ENCODE results near the gene LTBP2.

LTBP2 gene

GRCh38 chr14:74515891-74516412 lies 96.1 kb downstream of the LTBP2 start:
- Mint-ChIP-seq H3K4me3 (no peak overlapping the region), H3K9me3 (no peaks in the 10 kb centered on the region), H3K36me3 (no peaks in the 10 kb centered on the region), H3K27ac (no peak overlapping the region), H3K27me3 (peaks cover 77% of the 10 kb centered on the region), H3K4me1 (peaks cover 12% of the 10 kb centered on the region)
- no peak for DNase-seq
- CTCF ChIA-PET: no interaction called here

- Mint-ChIP-seq H3K27ac (no peak overlapping the region), H3K4me3 (no peak overlapping the region), H3K36me3 (no peaks in the 10 kb centered on the region), H3K27me3 (peaks cover 72% of the 10 kb centered on the region), H3K9me3 (no peaks in the 10 kb centered on the region), H3K4me1 (peaks cover 12% of the 10 kb centered on the region)
- CTCF ChIA-PET: no interaction called here
- peak; percentile 43 for DNase-seq
These were observed 97.5 kb downstream of the LTBP2 start for GRCh38 chr14:74514471-74514941.

GRCh38 chr14:74511966-74512830 lies 99.8 kb downstream of the LTBP2 start:
- Mint-ChIP-seq H3K27ac (no peak overlapping the region), H3K36me3 (no peaks in the 10 kb centered on the region), H3K27me3 (peaks cover 69% of the 10 kb centered on the region), H3K9me3 (no peaks in the 10 kb centered on the region), H3K4me1 (peaks cover 12% of the 10 kb centered on the region), H3K4me3 (no peak overlapping the region)
- CTCF ChIA-PET: no interaction called here
- DNase-seq: no peak

GRCh38 chr14:74510959-74511409 lies 101.1 kb downstream of the LTBP2 start:
- DNase-seq: no peak
- Mint-ChIP-seq H3K4me3 (no peak overlapping the region), H3K36me3 (no peaks in the 10 kb centered on the region), H3K9me3 (no peaks in the 10 kb centered on the region), H3K27ac (no peak overlapping the region), H3K4me1 (peaks cover 12% of the 10 kb centered on the region), H3K27me3 (peaks cover 69% of the 10 kb centered on the region)
- CTCF ChIA-PET: no interaction called here

- H3K36me3 Mint-ChIP-seq: no peaks in the 10 kb centered on the region
- peaks cover 12% of the 10 kb centered on the region for H3K4me1 Mint-ChIP-seq
- H3K9me3 Mint-ChIP-seq: no peaks in the 10 kb centered on the region
- DNase-seq: no peak
- H3K27me3 Mint-ChIP-seq: peaks cover 71% of the 10 kb centered on the region
- H3K4me3 Mint-ChIP-seq: no peak overlapping the region
- H3K27ac Mint-ChIP-seq: no peak overlapping the region
- CTCF ChIA-PET: no interaction called here
These were observed 101.7 kb downstream of the LTBP2 start for GRCh38 chr14:74510223-74510931.

- H3K36me3 Mint-ChIP-seq: no peaks in the 10 kb centered on the region
- peaks cover 65% of the 10 kb centered on the region for H3K27me3 Mint-ChIP-seq
- no peak overlapping the region for H3K27ac Mint-ChIP-seq
- CTCF ChIA-PET: no interaction called here
- H3K4me3 Mint-ChIP-seq: no peak overlapping the region
- no peaks in the 10 kb centered on the region for H3K9me3 Mint-ChIP-seq
- H3K4me1 Mint-ChIP-seq: peaks cover 9% of the 10 kb centered on the region
- DNase-seq: no peak
These were observed 102.3 kb downstream of the LTBP2 start for GRCh38 chr14:74509587-74510222.

GRCh38 chr14:74508844-74509428 lies 103.1 kb downstream of the LTBP2 start:
- H3K27me3 Mint-ChIP-seq: peaks cover 57% of the 10 kb centered on the region
- H3K4me1 Mint-ChIP-seq: peaks cover 2% of the 10 kb centered on the region
- no peaks in the 10 kb centered on the region for H3K36me3 Mint-ChIP-seq
- CTCF ChIA-PET: no interaction called here
- DNase-seq: no peak
- no peaks in the 10 kb centered on the region for H3K9me3 Mint-ChIP-seq
- no peak overlapping the region for H3K27ac Mint-ChIP-seq
- no peak overlapping the region for H3K4me3 Mint-ChIP-seq

- DNase-seq: no peak
- Mint-ChIP-seq H3K36me3 (no peaks in the 10 kb centered on the region), H3K27ac (no peak overlapping the region), H3K4me1 (no peaks in the 10 kb centered on the region), H3K9me3 (no peaks in the 10 kb centered on the region), H3K4me3 (no peak overlapping the region), H3K27me3 (peaks cover 51% of the 10 kb centered on the region)
- CTCF ChIA-PET: no interaction called here
These were observed 103.7 kb downstream of the LTBP2 start for GRCh38 chr14:74508292-74508731.

GRCh38 chr14:74507840-74508239 lies 104.2 kb downstream of the LTBP2 start:
- H3K4me1 Mint-ChIP-seq: no peaks in the 10 kb centered on the region
- H3K27me3 Mint-ChIP-seq: peaks cover 46% of the 10 kb centered on the region
- H3K27ac Mint-ChIP-seq: no peak overlapping the region
- CTCF ChIA-PET: no interaction called here
- peak; percentile 3 for DNase-seq
- no peak overlapping the region for H3K4me3 Mint-ChIP-seq
- no peaks in the 10 kb centered on the region for H3K36me3 Mint-ChIP-seq
- H3K9me3 Mint-ChIP-seq: no peaks in the 10 kb centered on the region

GRCh38 chr14:74507085-74507484 lies 105.0 kb downstream of the LTBP2 start:
- Mint-ChIP-seq H3K4me3 (no peak overlapping the region), H3K4me1 (peaks cover 2% of the 10 kb centered on the region), H3K27me3 (peaks cover 38% of the 10 kb centered on the region), H3K27ac (no peak overlapping the region), H3K36me3 (no peaks in the 10 kb centered on the region), H3K9me3 (no peaks in the 10 kb centered on the region)
- CTCF ChIA-PET: no interaction called here
- peak; percentile 3 for DNase-seq

GRCh38 chr14:74506411-74506851 lies 105.6 kb downstream of the LTBP2 start:
- no peaks in the 10 kb centered on the region for H3K36me3 Mint-ChIP-seq
- DNase-seq: peak; percentile 16
- H3K4me3 Mint-ChIP-seq: no peak overlapping the region
- no peak overlapping the region for H3K27ac Mint-ChIP-seq
- H3K4me1 Mint-ChIP-seq: peaks cover 7% of the 10 kb centered on the region
- H3K27me3 Mint-ChIP-seq: peaks cover 32% of the 10 kb centered on the region
- CTCF ChIA-PET: no interaction called here
- no peaks in the 10 kb centered on the region for H3K9me3 Mint-ChIP-seq

GRCh38 chr14:74505831-74506230 lies 106.2 kb downstream of the LTBP2 start:
- Mint-ChIP-seq H3K9me3 (no peaks in the 10 kb centered on the region), H3K4me3 (no peak overlapping the region), H3K4me1 (peaks cover 7% of the 10 kb centered on the region), H3K27me3 (peaks cover 28% of the 10 kb centered on the region), H3K27ac (no peak overlapping the region), H3K36me3 (no peaks in the 10 kb centered on the region)
- CTCF ChIA-PET: no interaction called here
- peak; percentile 14 for DNase-seq

- H3K36me3 Mint-ChIP-seq: no peaks in the 10 kb centered on the region
- no peak overlapping the region for H3K27ac Mint-ChIP-seq
- H3K4me1 Mint-ChIP-seq: peaks cover 7% of the 10 kb centered on the region
- H3K9me3 Mint-ChIP-seq: no peaks in the 10 kb centered on the region
- no peak overlapping the region for H3K4me3 Mint-ChIP-seq
- peak; percentile 15 for DNase-seq
- H3K27me3 Mint-ChIP-seq: peaks cover 26% of the 10 kb centered on the region
- CTCF ChIA-PET: no interaction called here
These were observed 106.9 kb downstream of the LTBP2 start for GRCh38 chr14:74504874-74505720.

Measured in activated naive CD4-positive, alpha-beta T cell treated with anti-CD3 and anti-CD28 coated beads, Interleukin-2, amount 10 ng/mL, durations not matched to agents 7 days and 5 days (primary cell).